Ovary (tissue), 3 donors: ENCODE data around the gene ZNF391.

Experiments used
- POLR2A ChIP-seq: fragments of 450-650 bp; IDR thresholded peaks from one replicate; pipeline ENCODE4 v1.6.1; 2017; ENCODE audit warnings: antibody characterized with exemption, mild to moderate bottlenecking, moderate library complexity
- TF ChIP-seq, protein P1 (sequence below), 3 donors: fragments of 450-650 bp in 2 of 3; fragments of 200-600 bp in 1 of 3; IDR thresholded peaks; one replicate each; pipeline versions ENCODE4 v1.5.1 to v1.8.0; 2016 to 2022; ENCODE audit warnings: antibody characterized with exemption in 3 of 3, mild to moderate bottlenecking in 1 of 3
- donor health status: DM: no; HTN: no; CAD: no.

DNA sequence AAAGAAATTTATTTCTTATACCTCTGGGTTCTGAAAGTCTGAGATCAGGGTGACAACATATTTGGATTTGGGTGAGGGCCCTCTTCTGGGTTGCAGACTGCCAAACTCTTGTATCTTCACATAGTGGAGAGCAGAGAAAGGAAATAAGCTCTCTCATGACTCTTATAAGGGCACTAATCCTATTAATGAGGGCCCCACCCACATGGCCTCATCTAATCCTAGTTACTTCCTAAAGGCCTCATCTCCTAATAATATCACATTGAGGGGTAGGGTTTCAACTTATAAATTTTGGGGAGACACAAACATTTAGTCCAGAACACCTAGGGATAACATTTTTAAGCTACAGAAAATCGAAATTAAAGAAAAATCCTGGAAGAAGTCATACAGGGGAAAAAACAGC lies 5.1 kb upstream of the ZNF391 start:
- TF ChIP-seq, protein P1, sequence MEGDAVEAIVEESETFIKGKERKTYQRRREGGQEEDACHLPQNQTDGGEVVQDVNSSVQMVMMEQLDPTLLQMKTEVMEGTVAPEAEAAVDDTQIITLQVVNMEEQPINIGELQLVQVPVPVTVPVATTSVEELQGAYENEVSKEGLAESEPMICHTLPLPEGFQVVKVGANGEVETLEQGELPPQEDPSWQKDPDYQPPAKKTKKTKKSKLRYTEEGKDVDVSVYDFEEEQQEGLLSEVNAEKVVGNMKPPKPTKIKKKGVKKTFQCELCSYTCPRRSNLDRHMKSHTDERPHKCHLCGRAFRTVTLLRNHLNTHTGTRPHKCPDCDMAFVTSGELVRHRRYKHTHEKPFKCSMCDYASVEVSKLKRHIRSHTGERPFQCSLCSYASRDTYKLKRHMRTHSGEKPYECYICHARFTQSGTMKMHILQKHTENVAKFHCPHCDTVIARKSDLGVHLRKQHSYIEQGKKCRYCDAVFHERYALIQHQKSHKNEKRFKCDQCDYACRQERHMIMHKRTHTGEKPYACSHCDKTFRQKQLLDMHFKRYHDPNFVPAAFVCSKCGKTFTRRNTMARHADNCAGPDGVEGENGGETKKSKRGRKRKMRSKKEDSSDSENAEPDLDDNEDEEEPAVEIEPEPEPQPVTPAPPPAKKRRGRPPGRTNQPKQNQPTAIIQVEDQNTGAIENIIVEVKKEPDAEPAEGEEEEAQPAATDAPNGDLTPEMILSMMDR (IDR thresholded peaks at IDR 0.05), result no peak
- TF ChIP-seq POLR2A, result no peak
